IMR-90 (cell line): ENCODE results near the gene GUCY2F. TPM values are rescaled to one million over a fixed set of nuclear protein-coding genes. Genes with fewer than 3 reads are reported as not detected.

Experiments
- ATAC-seq: fragments of 200-7000 bp; cut with Tn5 transposase; 2 replicates; pipeline ENCODE4 v1.9.1; 2020; ENCODE audit warnings: low read depth, mild to moderate bottlenecking, moderate library complexity
- BruUV-seq: library from RNA; stranded (reverse); fragments of 400-500 nt; replicated peaks from 2 replicates; lab custom pipeline; 2021; lab: Mats Ljungman, UMichigan
- CTCF ChIA-PET: fragments of 300-600 bp; formaldehyde crosslinking; extraction: SDS; loops from one replicate; lab custom pipeline; 2021; ENCODE audit warnings: antibody characterized with exemption; lab: Yijun Ruan, JAX
- POLR2A ChIA-PET: fragments of 300-600 bp; sonication (Branson Sonifier 250); formaldehyde crosslinking; loops from one replicate; lab custom pipeline; 2022; ENCODE audit warnings: antibody characterized with exemption; ENCODE audit not compliant: unreplicated experiment; lab: Charles Lee
- DNase-seq: peaks from one replicate; pipeline ENCODE4 v3.0.0; 2013
- H2AFZ ChIP-seq: replicated peaks from 2 replicates; pipeline ENCODE3; 2013; ENCODE audit warnings: low read length, mild to moderate bottlenecking; ENCODE audit not compliant: poor library complexity
- H2AK5ac ChIP-seq: 2 replicates; pipeline ENCODE4 v1.6.1; 2013; ENCODE audit warnings: low read depth, low read length, inconsistent platforms
- H2AK9ac ChIP-seq: replicated peaks from 2 replicates; pipeline ENCODE3; 2013; ENCODE audit warnings: mild to moderate bottlenecking, low read depth, low read length, moderate library complexity; ENCODE audit not compliant: poor library complexity
- H2BK120ac ChIP-seq: 2 replicates; pipeline ENCODE4 v1.6.1; 2013; ENCODE audit warnings: low read depth, low read length, inconsistent platforms
- H2BK15ac ChIP-seq: 3 replicates; pipeline ENCODE4 v1.6.1; 2013; ENCODE audit warnings: low read depth, low read length, inconsistent platforms
- H2BK20ac ChIP-seq: 2 replicates; pipeline ENCODE4 v1.6.1; 2013; ENCODE audit warnings: low read depth, mild to moderate bottlenecking, inconsistent platforms, low read length, moderate library complexity
- H2BK5ac ChIP-seq: 2 replicates; pipeline ENCODE4 v1.6.1; 2013; ENCODE audit warnings: mild to moderate bottlenecking, low read depth, low read length, inconsistent platforms; ENCODE audit not compliant: poor library complexity, severe bottlenecking
- H3K14ac ChIP-seq: replicated peaks from 2 replicates; pipeline ENCODE4 v1.6.1; 2013; ENCODE audit warnings: low read depth, low read length, inconsistent platforms
- H3K18ac ChIP-seq: 2 replicates; pipeline ENCODE4 v1.6.1; 2013; ENCODE audit warnings: low read depth, low read length, control low read depth
- H3K23ac ChIP-seq: 2 replicates; pipeline ENCODE4 v1.6.1; 2013; ENCODE audit warnings: low read depth, low read length, inconsistent platforms
- H3K27ac ChIP-seq: 2 replicates; pipeline ENCODE4 v1.5.1; 2013; ENCODE audit warnings: mild to moderate bottlenecking, control low read depth, low read length; ENCODE audit not compliant: insufficient read depth
- H3K27me3 ChIP-seq: 2 replicates; pipeline ENCODE4 v1.6.1; 2013; ENCODE audit warnings: low read length; ENCODE audit not compliant: control insufficient read depth, insufficient read depth
- H3K36me3 ChIP-seq: 2 replicates; pipeline ENCODE4 v1.6.1; 2013; ENCODE audit warnings: low read length, mixed read lengths; ENCODE audit not compliant: control insufficient read depth, insufficient read depth
- H3K4ac ChIP-seq: 2 replicates; pipeline ENCODE4 v1.6.1; 2013; ENCODE audit warnings: low read depth, low read length, inconsistent platforms
- H3K4me1 ChIP-seq: 2 replicates; pipeline ENCODE4 v1.6.1; 2013; ENCODE audit warnings: low read length, mixed read lengths; ENCODE audit not compliant: control insufficient read depth, insufficient read depth
- H3K4me2 ChIP-seq: 2 replicates; pipeline ENCODE4 v1.6.1; 2013; ENCODE audit warnings: low read depth, mild to moderate bottlenecking, control low read depth, low read length, moderate library complexity
- H3K4me3 ChIP-seq: 2 replicates; pipeline ENCODE4 v1.5.1; 2013; ENCODE audit warnings: low read depth, mild to moderate bottlenecking, control low read depth, low read length, moderate library complexity; ENCODE audit not compliant: insufficient read depth
- H3K56ac ChIP-seq: 2 replicates; pipeline ENCODE4 v1.6.1; 2013; ENCODE audit warnings: low read length, inconsistent platforms; ENCODE audit not compliant: insufficient read depth; ENCODE audit errors: extremely low read depth
- H3K79me1 ChIP-seq, 2 experiments: 2 replicates each; pipeline ENCODE4 v1.6.1; 2013; ENCODE audit warnings: low read length in 2 of 2, inconsistent platforms in 1 of 2, low read depth in 1 of 2
- H3K9ac ChIP-seq: 2 replicates; pipeline ENCODE4 v1.6.1; 2013; ENCODE audit warnings: low read depth, low read length, control low read depth
- H3K9me1 ChIP-seq: 2 replicates; pipeline ENCODE4 v1.6.1; 2013; ENCODE audit warnings: low read length, inconsistent platforms; ENCODE audit not compliant: insufficient read depth
- H3K9me3 ChIP-seq: 2 replicates; pipeline ENCODE4 v1.6.1; 2013; ENCODE audit warnings: low read length; ENCODE audit not compliant: control insufficient read depth, insufficient read depth
- H4K20me1 ChIP-seq: 2 replicates; pipeline ENCODE4 v1.6.1; 2013; ENCODE audit warnings: low read length, inconsistent platforms; ENCODE audit not compliant: insufficient read depth
- H4K5ac ChIP-seq: 2 replicates; pipeline ENCODE4 v1.6.1; 2013; ENCODE audit warnings: mild to moderate bottlenecking, low read depth, low read length, control low read depth
- H4K8ac ChIP-seq, 2 experiments: 2 replicates each; pipeline ENCODE4 v1.6.1; 2013; ENCODE audit warnings: low read depth in 2 of 2, low read length in 2 of 2, control low read depth in 1 of 2, inconsistent platforms in 1 of 2
- H4K91ac ChIP-seq: 2 replicates; pipeline ENCODE4 v1.6.1; 2013; ENCODE audit warnings: low read depth, low read length, inconsistent platforms; ENCODE audit not compliant: insufficient read depth
- BHLHE40 ChIP-seq: fragments of 150-350 bp; IDR thresholded peaks from 2 replicates; pipeline ENCODE4 v1.6.1; 2016; ENCODE audit warnings: mild to moderate bottlenecking, low read depth, low read length
- CEBPB ChIP-seq: IDR thresholded peaks from 2 replicates; pipeline ENCODE4 v1.6.1; 2012; ENCODE audit warnings: low read depth, low read length, improper control_type of control experiment
- MAFK ChIP-seq: IDR thresholded peaks from 2 replicates; pipeline ENCODE4 v1.6.1; 2012; ENCODE audit warnings: low read depth, low read length, improper control_type of control experiment
- RCOR1 ChIP-seq: IDR thresholded peaks from 2 replicates; pipeline ENCODE4 v1.6.1; 2012; ENCODE audit warnings: mild to moderate bottlenecking, low read length, improper control_type of control experiment; ENCODE audit not compliant: insufficient replicate concordance
- RFX5 ChIP-seq: IDR thresholded peaks from 2 replicates; pipeline ENCODE4 v1.8.0; 2012; ENCODE audit warnings: low read depth, mild to moderate bottlenecking, low read length, moderate library complexity
- SMC3 ChIP-seq: fragments of 150-350 bp; IDR thresholded peaks from 2 replicates; pipeline ENCODE4 v1.6.1; 2016; ENCODE audit warnings: low read depth, mild to moderate bottlenecking, antibody characterized with exemption, low read length, moderate library complexity
- WGBS, 2 experiments: methylation state at CpG; one replicate each; pipeline versions ENCODE4 v1.1.5 to v1.1.7; 2013; ENCODE audit warnings: missing lambda C conversion rate in 2 of 2; ENCODE audit not compliant: insufficient read length in 1 of 2; ENCODE audit errors: extremely low coverage in 2 of 2; 5-methylcytosine and 5-hydroxymethylcytosine counted together
- dilution Hi-C: fragments of 300-500 bp; cut with HindIII; formaldehyde crosslinking; loops from one replicate; pipeline ENCODE4 v1.14.3; 2018; ENCODE audit warnings: low sequenced_read_pairs; ENCODE audit not compliant: unreplicated experiment
- in situ Hi-C: fragments of 300-500 bp; cut with MboI; formaldehyde crosslinking; loops from 3 replicates; pipeline ENCODE4 v1.14.3; 2019; ENCODE audit warnings: low sequenced_read_pairs, inconsistent platforms, mixed read lengths
- intact Hi-C: fragments of 100-400 bp; cut with micrococcal nuclease; formaldehyde crosslinking; loops from 2 replicates; pipeline ENCODE4 v1.10.0; 2022
- polyA plus RNA-seq, 3 experiments: library from polyadenylated mRNA; depleted of rRNA; stranded (reverse); fragments of >200 nt; gene quantifications; 2 replicates each; pipeline ENCODE4 v1.2.3, GENCODE V29; 2012; ENCODE audit warnings: low replicate concordance in 1 of 3
- total RNA-seq: library from RNA; depleted of rRNA; stranded (reverse); fragments of >200 nt; gene quantifications from 2 replicates; pipeline ENCODE4 v1.2.3, GENCODE V29; 2012
- TF ChIP-seq, protein P1 (sequence below): fragments of 150-350 bp; IDR thresholded peaks from 2 replicates; pipeline ENCODE4 v1.6.1; 2016; ENCODE audit warnings: low read depth, mild to moderate bottlenecking, low read length, moderate library complexity, borderline replicate concordance
- TF ChIP-seq, protein P2 (sequence below): fragments of 150-350 bp; IDR thresholded peaks from 2 replicates; pipeline ENCODE4 v1.6.1; 2017; ENCODE audit warnings: mild to moderate bottlenecking, antibody characterized with exemption, low read length, low read depth

The GUCY2F gene
- total and polyA plus RNA-seq, 2 of the 4 experiments (the other 2 are of a cell fraction) = not detected

DNA sequence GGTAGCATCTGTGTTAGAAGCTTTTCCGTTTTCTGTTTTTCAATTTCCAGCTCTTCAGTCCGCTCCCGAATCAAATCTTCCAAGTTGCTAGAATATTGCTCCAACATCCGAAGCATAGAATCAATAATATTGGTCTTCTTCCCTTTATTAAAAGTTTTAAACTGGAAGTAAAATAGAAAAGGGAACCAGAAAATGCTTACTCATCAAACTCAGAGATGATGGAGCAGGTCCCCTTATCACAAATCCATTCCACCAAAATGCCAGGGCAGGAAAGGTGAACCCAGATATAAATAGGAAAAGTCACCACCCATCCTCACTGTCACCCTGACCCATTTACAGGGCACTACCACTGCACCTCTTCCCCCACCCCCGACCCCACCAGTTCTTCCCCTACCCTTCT, 89.0 kb downstream of the GUCY2F start:
- H4K91ac ChIP-seq = no peak overlapping the region
- no peaks in the 10 kb centered on the region for H3K4me1 ChIP-seq
- WGBS, 2 experiments = no CpG with 5 or more reads among the region's 5 CpGs
- TF ChIP-seq BHLHE40 (no peak), CEBPB (no peak), MAFK (peak; percentile 86), RFX5 (no peak), RCOR1 (no peak), SMC3 (no peak)
- TF ChIP-seq, protein P1, sequence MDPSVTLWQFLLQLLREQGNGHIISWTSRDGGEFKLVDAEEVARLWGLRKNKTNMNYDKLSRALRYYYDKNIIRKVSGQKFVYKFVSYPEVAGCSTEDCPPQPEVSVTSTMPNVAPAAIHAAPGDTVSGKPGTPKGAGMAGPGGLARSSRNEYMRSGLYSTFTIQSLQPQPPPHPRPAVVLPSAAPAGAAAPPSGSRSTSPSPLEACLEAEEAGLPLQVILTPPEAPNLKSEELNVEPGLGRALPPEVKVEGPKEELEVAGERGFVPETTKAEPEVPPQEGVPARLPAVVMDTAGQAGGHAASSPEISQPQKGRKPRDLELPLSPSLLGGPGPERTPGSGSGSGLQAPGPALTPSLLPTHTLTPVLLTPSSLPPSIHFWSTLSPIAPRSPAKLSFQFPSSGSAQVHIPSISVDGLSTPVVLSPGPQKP = no peak
- TF ChIP-seq, protein P2, sequence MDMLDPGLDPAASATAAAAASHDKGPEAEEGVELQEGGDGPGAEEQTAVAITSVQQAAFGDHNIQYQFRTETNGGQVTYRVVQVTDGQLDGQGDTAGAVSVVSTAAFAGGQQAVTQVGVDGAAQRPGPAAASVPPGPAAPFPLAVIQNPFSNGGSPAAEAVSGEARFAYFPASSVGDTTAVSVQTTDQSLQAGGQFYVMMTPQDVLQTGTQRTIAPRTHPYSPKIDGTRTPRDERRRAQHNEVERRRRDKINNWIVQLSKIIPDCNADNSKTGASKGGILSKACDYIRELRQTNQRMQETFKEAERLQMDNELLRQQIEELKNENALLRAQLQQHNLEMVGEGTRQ = no peak
- H4K8ac ChIP-seq = no peak overlapping the region
- H3K9me3 ChIP-seq = no peaks in the 10 kb centered on the region
- dilution Hi-C loops (no loop called here), in situ Hi-C loops (no loop called here), intact Hi-C loops (no loop called here)
- no peak overlapping the region for H4K5ac ChIP-seq
- no peak overlapping the region for H3K23ac ChIP-seq
- no peaks in the 10 kb centered on the region; the same call in 1 of the 2 replicates for H3K9me1 ChIP-seq
- no peak overlapping the region for H2AFZ ChIP-seq
- ChIA-PET CTCF (no interaction called here), POLR2A (no interaction called here)
- H3K4me3 ChIP-seq = no peak overlapping the region
- H3K27me3 ChIP-seq = peaks cover 13% of the 10 kb centered on the region
- no peaks in the 10 kb centered on the region for H3K79me1 ChIP-seq
- H3K9ac ChIP-seq = no peak overlapping the region
- no peak overlapping the region for H2BK120ac ChIP-seq
- H3K4me2 ChIP-seq = no peak overlapping the region
- H3K14ac ChIP-seq = no peak overlapping the region
- no peak for DNase-seq
- no peak overlapping the region for H3K18ac ChIP-seq
- H2AK9ac ChIP-seq = no peak overlapping the region
- H2BK15ac ChIP-seq = no peak overlapping the region
- no peak overlapping the region for H2BK5ac ChIP-seq
- ATAC-seq = no peak
- H4K20me1 ChIP-seq = no peaks in the 10 kb centered on the region
- no peak overlapping the region for H3K56ac ChIP-seq
- no peak overlapping the region for H3K4ac ChIP-seq
- no TSS peak for BruUV-seq
- no peak overlapping the region for H2BK20ac ChIP-seq
- H3K27ac ChIP-seq = no peak overlapping the region
- no peaks in the 10 kb centered on the region for H3K36me3 ChIP-seq
- H2AK5ac ChIP-seq = no peak overlapping the region
